Activated CD8-positive, alpha-beta memory T cell treated with anti-CD3 and anti-CD28 coated beads, Interleukin-2, amount 50 U/mL, for 4 hours (primary cell): ENCODE measurements around the gene LPIN2.
"Not testable (repeated sequence)": the region's sequence is repeated elsewhere in the genome, so short reads cannot be mapped to it uniquely, and the experiment has no call there.

Experiments
- DNase-seq: peaks from one replicate; pipeline ENCODE4 v3.0.0-alpha.2; 2020

The LPIN2 gene

GRCh38 chr18:3013024-3013804, at the start of gene LPIN2:
Gene LPIN2, minus strand, starts transcription at chr18:3013144. Its CDS starts 52,304 bp downstream, at chr18:2960840.
- peak; percentile 94 for DNase-seq

- DNase-seq, result no peak
These were observed 48.8 kb upstream of the LPIN2 start for GRCh38 chr18:3061581-3062312.

GRCh38 chr18:3060667-3061580, 48.0 kb upstream of the LPIN2 start:
- no peak for DNase-seq

DNA sequence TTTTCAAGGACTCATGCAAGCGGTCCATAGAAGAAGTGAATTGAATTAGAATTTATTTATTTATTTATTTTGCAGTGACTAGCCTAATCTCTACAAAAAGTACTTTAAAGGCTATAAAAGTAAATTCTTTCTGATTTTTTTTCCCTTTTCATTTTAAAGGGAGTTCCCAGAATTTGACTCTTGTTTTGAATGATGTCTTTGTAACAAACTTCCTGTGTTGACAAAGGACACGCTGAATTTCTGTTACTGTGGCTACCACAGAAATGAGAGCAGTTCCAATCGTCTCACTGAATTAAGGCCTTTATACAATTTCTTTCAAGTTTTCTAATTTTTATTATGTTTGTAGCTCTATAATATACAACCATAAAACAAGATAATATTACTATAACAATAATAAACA, 46.3 kb upstream of the LPIN2 start:
- DNase-seq, result no peak

- no peak for DNase-seq
These were observed 45.6 kb upstream of the LPIN2 start for GRCh38 chr18:3058328-3059191.

- no peak for DNase-seq
These were observed 44.6 kb upstream of the LPIN2 start for GRCh38 chr18:3057526-3057925.

- no peak for DNase-seq
These were observed 43.4 kb upstream of the LPIN2 start for GRCh38 chr18:3056311-3056710.

- no peak for DNase-seq
These were observed 42.9 kb upstream of the LPIN2 start for GRCh38 chr18:3055816-3056215.

DNA sequence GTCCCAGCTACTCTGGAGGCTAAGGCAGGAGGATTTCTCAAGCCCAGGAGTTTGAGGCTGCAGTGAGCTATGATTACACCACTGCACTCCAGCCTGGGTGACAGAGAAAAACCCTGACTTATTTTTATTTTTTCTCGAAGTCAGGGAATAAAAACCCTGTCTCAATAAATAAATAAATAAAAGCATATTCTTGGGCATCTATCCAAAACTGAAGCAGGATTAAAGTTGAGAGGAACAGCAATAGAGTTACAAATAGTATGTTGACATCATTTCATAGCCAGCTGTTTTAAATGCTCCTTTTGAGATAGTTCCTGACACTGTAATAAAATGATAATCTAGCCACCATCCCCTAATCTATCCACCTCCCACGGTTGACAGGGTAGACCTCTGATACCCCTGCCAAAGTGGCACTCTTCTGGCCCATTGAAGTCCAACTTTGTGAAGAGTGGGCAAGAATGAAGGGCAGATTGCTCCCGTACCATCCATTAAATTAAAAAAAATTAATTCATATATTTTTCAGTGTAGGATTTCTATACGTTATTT, 42.3 kb upstream of the LPIN2 start:
- DNase-seq, result no peak

- DNase-seq, result no peak
These were observed 41.8 kb upstream of the LPIN2 start for GRCh38 chr18:3054780-3055179.

DNA sequence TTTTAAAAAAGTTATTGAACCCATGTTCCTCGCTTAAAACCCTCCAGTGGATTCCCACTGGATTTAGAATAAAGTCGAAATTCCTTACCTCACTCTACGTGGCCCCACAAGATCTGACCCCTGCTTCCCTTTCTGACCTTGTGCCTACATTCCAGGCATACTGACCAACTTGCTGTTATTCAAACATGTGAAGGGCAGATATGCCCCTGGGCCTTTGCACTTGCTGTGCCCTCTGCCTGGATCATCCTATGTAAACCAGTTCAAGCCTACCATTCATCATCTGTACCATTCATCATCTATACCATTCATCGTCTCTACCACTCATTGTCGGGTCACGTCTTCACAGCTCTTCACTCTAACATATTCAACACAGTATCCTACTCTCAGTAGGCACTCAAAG, 41.3 kb upstream of the LPIN2 start:
- DNase-seq, result no peak

- DNase-seq, result no peak
These were observed 40.1 kb upstream of the LPIN2 start for GRCh38 chr18:3053081-3053480.

DNA sequence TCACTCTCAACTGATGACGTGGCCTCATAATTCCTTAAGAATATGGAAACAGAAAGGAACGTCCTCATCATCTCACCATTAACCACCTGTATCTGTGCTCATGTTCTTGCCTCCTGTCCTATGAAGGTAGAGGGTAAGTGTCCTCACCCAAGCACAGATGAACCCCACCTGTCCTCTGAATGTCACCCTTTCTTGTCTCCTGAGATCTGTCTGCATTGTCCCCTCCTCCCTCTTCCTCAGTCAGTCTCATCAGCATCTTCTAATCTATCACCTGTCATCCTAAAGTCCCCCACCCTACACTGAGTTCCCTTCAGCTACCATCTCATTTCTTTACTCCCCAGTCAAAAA, 39.4 kb upstream of the LPIN2 start:
- no peak for DNase-seq

DNA sequence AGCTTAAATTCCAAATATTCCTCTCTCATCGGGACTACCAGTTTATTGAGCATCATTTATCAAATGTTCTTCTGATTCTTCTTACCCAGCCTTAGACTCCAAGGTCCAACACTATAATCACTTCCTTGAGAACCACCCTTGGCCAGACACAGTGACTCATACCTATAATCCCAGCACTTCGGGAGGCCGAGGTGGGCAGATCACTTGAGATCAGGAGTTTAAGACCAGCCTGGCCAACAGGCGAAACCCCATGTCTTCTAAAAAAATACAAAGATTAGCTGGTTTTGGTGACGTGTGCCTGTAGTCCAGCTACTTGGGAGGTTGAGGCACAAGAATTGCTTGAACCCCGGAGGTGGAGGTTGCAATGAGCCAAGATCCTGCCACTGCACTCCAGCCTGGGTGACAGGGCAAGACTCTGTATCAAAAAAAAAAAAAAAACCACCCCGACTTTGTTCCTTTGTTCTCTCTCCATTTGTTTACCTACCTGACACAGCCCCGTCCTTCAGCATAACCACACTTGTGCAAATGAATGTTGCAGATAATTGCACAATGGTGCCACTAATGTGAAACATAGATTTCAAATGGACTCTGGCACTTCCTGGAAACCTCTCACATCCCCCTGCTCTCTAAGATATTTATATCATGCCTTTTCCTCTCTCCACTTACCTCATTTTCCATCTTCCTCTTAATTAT, 38.9 kb upstream of the LPIN2 start:
- no peak for DNase-seq

DNA sequence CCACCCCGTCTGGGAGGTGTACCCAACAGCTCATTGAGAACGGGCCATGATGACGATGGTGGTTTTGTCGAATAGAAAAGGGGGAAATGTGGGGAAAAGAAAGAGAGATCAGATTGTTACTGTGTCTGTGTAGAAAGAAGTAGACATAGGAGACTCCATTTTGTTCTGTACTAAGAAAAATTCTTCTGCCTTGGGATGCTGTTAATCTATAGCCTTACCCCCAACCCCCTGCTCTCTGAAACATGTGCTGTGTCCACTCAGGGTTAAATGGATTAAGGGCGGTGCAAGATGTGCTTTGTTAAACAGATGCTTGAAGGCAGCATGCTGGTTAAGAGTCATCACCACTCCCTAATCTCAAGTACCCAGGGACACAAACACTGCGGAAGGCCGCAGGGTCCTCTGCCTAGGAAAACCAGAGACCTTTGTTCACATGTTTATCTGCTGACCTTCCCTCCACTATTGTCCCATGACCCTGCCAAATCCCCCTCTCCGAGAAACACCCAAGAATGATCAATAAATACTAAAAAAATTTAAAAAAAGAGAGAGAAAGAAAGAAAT, 37.0 kb upstream of the LPIN2 start:
- not testable (repeated sequence) for DNase-seq

GRCh38 chr18:3048820-3049349, 35.9 kb upstream of the LPIN2 start:
- no peak for DNase-seq

DNA sequence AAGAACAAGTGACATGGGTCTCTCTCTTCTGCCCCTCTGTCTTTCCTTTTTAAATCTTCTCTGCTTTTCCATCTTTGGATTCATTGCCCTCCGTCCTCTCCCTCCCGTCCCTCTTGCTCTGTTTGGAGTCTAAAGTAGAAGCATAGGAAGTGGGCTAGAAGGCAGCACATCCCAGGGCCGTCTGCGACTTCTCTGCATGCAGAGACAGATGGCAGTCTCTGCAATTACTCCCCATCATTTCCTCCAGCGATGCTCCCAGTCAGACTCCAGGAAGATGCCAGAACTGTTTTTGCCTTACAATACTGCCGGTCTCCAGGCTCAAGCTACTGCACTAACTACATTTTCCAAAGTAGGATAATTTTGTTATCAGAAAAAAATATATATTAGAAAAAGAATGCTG, 35.2 kb upstream of the LPIN2 start:
- DNase-seq, result no peak

GRCh38 chr18:3046216-3046808, 33.4 kb upstream of the LPIN2 start:
- DNase-seq, result no peak

- no peak for DNase-seq
These were observed 32.2 kb upstream of the LPIN2 start for GRCh38 chr18:3044931-3045698.

GRCh38 chr18:3042379-3042778, 29.4 kb upstream of the LPIN2 start:
- no peak for DNase-seq
